HG02870 (cell line): ENCODE data around the gene MANF.

Source experiments
- ATAC-seq: cut with Tn5 transposase; IDR thresholded peaks from one replicate; pipeline ENCODE4 v1.9.1; 2021; ENCODE audit warnings: mild to moderate bottlenecking, moderate library complexity; ENCODE audit not compliant: unreplicated experiment

Gene MANF

GRCh38 chr3:51389423-51390183, 4.5 kb downstream of the MANF start:
- ATAC-seq = no peak

- no peak for ATAC-seq
These were observed 5.4 kb downstream of the MANF start for GRCh38 chr3:51390246-51391074.

GRCh38 chr3:51391075-51391565, 6.0 kb downstream of the MANF start, which contains the start of gene RBM15B:
TSS of gene RBM15B (plus strand) at chr3:51391285. CDS start at chr3:51391400, 115 bp downstream.
- peak; percentile 90 for ATAC-seq

GRCh38 chr3:51391566-51392354, 6.7 kb downstream of the MANF start:
- ATAC-seq = peak; percentile 12

- no peak for ATAC-seq
These were observed 7.5 kb downstream of the MANF start for GRCh38 chr3:51392355-51393133.

GRCh38 chr3:51393134-51393495, 8.0 kb downstream of the MANF start:
- no peak for ATAC-seq

GRCh38 chr3:51393564-51393963, 8.5 kb downstream of the MANF start:
- ATAC-seq = no peak

- no peak for ATAC-seq
These were observed 9.4 kb downstream of the MANF start for GRCh38 chr3:51394541-51394940.

- no peak for ATAC-seq
These were observed 10.6 kb downstream of the MANF start for GRCh38 chr3:51395493-51396213.

GRCh38 chr3:51396401-51396800, 11.3 kb downstream of the MANF start:
- ATAC-seq = no peak

- ATAC-seq = no peak
These were observed 12.3 kb downstream of the MANF start for GRCh38 chr3:51397392-51397791.

- ATAC-seq = no peak
These were observed 13.7 kb downstream of the MANF start for GRCh38 chr3:51398595-51399310.

GRCh38 chr3:51400166-51400565, 15.1 kb downstream of the MANF start:
- ATAC-seq = no peak

GRCh38 chr3:51401735-51402134, 16.6 kb downstream of the MANF start:
- ATAC-seq = no peak

- ATAC-seq = no peak
These were observed 18.6 kb downstream of the MANF start for GRCh38 chr3:51403675-51404074.

- ATAC-seq = no peak
These were observed 22.9 kb downstream of the MANF start for GRCh38 chr3:51408021-51408420.

GRCh38 chr3:51408813-51409212, 23.7 kb downstream of the MANF start:
- no peak for ATAC-seq

GRCh38 chr3:51422211-51422610, 37.1 kb downstream of the MANF start:
- no peak for ATAC-seq

- ATAC-seq = no peak
These were observed 41.8 kb downstream of the MANF start for GRCh38 chr3:51426921-51427320.
